Activated T-cell treated with anti-CD3 and anti-CD28 coated beads for 4 hours (primary cell): ENCODE measurements around the gene TTC7B.
"Not testable (repeated sequence)": the region's sequence is repeated elsewhere in the genome, so short reads cannot be mapped to it uniquely, and the experiment has no call there.

Source experiments
- DNase-seq: peaks from one replicate; pipeline ENCODE4 v3.0.0-alpha.2; 2020

TTC7B gene

GRCh38 chr14:90538095-90538494, 278.1 kb downstream of the TTC7B start:
- DNase-seq, result no peak

GRCh38 chr14:90536511-90537191, 279.6 kb downstream of the TTC7B start:
- DNase-seq, result no peak

DNA sequence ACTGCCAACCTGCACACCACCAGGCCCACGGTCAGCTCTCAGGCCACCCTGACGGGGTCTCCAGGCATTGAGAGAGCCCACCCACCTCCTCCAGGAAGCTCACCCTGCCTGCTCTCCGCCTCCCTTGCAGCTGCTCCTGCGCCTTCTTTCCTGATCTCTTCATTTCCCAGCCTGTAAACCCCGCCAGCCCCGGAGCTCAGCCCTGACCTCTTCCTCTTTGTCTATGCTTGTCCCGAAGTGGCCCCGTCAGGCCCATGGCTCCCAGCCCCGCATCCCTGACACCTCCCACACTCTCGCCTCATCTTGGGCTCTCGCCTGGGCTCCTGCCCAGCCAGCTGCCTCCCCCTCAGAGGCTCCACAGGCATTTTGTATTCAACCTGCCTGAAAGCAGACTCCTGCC, 280.1 kb downstream of the TTC7B start:
- DNase-seq, result no peak

DNA sequence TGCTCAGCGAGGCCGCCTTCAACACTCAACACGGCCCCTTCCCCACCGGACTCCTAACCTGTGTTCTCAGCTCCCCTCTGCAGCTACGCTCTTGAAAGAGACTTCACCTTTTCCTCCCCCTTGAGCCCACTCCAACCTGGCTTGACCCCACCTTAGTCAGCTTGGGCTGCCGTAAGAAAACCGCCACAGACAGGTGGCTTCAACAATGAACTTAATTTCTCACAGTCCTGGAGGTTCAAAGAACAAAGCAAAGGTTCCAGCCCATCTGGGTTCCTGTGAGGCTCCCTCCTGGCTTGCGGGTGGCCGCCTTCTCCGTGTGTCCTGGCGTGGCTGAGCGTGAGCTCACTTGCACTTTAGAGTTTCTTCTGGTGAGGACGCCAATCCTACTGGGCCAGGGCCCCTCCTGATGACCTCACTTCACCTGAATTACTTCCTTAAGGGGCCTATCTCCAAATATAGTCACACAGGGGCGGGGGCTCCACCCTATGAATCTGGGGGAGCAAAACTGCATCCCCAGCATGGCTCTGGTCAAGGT, 280.6 kb downstream of the TTC7B start:
- no peak for DNase-seq

GRCh38 chr14:90534838-90535555, 281.2 kb downstream of the TTC7B start:
- no peak for DNase-seq

DNA sequence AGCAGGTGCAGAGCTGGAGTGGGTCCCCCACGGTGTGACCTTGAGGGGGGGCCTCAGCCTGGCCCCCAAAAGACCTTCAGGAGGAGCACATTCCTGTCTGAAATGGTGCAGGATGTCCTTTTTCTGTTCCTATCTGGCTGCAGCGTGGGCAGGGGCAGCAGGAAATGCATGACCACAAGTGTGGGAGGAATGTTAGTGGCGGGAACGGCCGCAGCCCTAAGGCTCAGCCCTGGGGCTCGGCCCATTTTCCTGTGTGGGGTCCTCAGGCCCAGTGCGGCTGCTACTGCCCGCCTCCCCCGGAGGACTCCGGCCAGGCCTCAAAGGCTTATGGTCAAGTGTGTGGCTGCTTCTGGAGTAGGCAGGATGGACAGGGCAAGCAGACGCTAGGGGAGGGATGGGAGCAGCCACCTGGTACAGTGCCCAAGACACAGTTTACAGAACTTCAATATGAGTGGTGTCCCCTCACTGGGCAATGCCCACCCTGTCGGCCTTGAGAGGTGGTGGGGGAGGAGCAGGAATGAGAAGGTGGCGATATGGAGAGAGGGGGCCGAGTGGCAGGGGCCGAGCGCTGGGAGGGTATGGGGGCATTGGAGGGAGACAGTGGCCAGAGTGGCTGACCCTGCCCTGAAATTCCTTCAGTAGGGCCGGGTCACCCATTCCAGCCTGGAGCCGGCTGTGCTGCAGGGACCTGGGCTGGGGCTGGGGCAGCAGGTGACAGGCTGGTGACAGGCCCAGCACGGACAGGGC, 282.0 kb downstream of the TTC7B start:
- no peak for DNase-seq

DNA sequence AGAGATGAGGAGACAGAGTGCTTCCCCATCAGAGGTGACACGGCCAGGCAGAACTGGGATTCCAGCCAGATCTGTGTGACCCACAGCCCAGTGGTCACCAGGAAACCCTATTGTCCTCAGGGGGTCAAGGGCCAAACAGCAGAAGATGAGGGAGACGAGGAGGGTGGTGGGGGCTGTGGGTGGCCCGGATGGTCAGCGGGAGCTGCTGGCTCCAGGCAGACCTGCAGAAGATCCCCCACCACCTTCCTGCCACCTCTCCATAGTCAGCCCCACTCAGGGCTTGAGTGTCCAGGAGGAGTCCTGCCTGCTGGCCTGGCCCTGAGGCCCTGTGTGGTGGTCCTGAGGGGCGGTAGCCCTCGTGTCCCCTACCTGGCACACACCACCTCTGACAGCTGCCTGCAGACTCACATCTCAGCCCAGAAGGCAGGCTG, 282.6 kb downstream of the TTC7B start:
- no peak for DNase-seq

DNA sequence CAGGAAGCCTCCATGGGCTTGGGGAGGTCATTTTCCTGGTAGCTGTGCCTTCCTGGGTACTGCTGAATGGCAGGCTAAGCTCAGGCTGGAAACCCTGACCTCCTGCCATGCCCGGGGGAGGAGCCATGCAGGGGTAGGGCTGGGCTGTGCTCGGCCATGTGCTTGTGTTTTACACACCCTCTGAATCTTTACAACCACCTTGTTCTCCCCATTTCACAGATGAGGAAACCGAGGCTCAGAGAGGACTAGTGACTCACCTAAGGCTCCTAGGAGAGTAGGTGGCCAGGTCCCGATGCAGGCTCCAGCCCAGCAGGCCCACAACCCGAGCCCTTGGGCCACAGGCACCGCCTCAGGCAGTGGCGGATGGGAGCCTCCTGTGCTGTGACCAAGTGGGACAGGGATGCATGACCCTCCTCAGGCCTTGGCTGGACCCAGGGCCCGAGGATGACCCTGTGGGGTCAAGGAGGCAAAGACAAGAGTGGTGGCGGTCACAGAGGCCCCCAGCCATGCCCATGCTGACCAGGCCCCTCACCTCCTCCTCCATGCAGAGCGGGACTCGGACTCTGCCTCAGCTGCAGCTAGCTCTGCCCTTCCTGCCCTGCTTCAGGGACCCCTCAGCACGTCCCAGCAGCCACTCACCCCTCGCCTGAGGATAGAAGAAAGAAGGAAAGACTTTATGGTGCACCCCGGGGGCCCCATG, 283.3 kb downstream of the TTC7B start:
- DNase-seq, result no peak

DNA sequence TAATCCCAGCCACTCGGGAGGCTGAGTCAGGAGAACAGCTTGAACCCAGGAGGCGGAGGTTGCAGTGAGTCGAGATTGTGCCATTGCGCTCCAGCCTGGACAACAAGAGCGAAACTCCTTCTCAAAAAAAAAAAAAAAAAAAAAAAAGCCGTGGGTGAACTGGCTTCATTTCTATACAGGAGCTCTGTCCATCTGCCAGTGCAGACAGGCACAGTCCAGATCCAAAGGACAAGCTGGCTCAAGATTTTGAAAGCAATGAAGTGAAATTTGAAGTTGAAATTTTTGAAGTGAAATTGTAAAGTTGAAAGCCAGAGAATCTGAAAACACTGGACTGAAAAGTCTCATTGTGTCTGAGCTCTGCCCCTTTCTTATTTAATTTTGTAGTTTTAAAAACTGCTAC, 284.7 kb downstream of the TTC7B start:
- DNase-seq, result no peak

- no peak for DNase-seq
Measured at GRCh38 chr14:90530523-90530922, 285.7 kb downstream of the TTC7B start.

DNA sequence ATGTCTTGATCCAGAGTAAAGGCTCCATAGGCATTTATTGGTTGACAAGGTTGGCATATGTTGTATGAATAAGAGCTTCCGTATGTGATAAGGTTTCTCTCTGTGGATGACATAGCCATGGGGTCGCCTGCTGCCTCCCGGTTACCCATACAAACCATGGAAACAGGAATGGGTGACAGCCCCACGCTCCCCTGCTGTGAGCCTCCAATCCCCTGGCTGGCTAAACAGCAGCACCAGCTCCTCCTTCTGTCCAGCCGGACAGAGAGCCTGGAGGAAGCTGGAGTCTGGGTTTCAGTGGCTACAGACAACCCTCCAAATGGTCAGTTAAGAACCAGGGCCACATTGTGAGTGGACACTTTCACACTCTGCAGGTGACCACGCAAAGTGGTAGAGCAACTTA, 288.3 kb downstream of the TTC7B start:
- DNase-seq, result no peak

DNA sequence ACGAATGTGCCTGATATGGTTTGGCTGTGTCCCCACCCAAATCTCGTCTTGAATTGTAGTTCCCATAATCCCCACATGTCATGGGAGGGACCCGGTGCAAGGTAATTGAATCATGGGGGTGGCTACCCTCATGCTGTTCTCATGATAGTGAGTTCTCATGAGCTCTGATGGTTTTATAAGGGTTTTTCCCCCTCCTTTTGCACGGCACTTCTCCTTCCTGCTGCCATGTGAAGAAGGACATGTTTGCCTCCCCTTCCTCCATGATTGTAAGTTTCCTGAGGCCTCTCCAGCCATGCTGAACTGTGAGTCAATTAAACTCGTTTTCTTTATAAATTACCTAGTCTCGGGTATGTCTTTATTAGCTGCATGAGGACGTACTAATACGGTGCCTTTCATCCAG, 289.7 kb downstream of the TTC7B start:
- not testable (repeated sequence) for DNase-seq

GRCh38 chr14:90525353-90526028, 290.7 kb downstream of the TTC7B start:
- DNase-seq, result not testable (repeated sequence)

- no peak for DNase-seq
Measured at GRCh38 chr14:90523961-90524875, 292.0 kb downstream of the TTC7B start.

GRCh38 chr14:90523544-90523943, 292.7 kb downstream of the TTC7B start:
- DNase-seq, result no peak

DNA sequence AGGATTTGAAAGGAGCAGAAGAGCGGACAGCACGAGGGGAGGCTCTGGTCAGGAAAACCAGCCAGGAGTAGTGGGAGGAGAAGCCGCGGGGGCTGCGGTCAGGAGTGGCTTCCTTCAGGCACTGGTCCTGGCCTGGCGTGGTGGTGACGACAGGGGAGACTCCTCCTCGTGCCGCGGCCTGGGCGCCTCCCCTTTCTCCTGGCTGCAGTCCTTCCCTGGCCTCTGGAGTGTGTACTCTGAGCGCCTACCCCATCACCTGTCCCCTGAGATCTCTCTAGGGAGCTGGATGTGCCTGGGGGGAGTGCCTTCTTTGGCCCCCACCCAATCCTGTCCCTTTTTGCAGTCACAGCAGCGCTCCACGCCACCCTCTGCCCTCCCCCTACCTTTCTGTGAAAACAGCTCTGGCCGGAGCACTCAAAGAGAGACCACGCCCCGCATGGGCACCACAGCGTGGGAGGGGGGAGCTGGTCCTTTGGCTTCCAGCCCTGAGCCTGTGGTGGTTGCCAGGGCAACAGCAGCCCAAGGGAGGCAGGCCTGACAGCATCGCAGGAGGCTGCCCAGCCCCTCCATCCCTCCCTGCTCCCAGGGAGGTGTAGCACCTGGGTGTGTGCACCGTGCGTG, 293.5 kb downstream of the TTC7B start:
- no peak for DNase-seq

- DNase-seq, result no peak
Measured at GRCh38 chr14:90521930-90522483, 294.2 kb downstream of the TTC7B start.

- DNase-seq, result no peak
Measured at GRCh38 chr14:90521084-90521929, 294.9 kb downstream of the TTC7B start.

GRCh38 chr14:90520326-90520725, 295.9 kb downstream of the TTC7B start:
- no peak for DNase-seq
